GM13977 (cell line): ENCODE data around the gene NDUFC1.

ENCODE experiments used
- DNase-seq: peaks from one replicate; pipeline ENCODE4 v3.0.0; 2012; ENCODE audit warnings: low spot score
- CTCF ChIP-seq: IDR thresholded peaks from 2 replicates; pipeline ENCODE4 v1.5.1; 2012; ENCODE audit warnings: mild to moderate bottlenecking, control low read depth; ENCODE audit not compliant: insufficient read depth; ENCODE audit errors: extremely low read depth, missing control alignments
- in situ Hi-C: fragments of 300-500 bp; cut with MboI; formaldehyde crosslinking; loops from one replicate; pipeline ENCODE4 v1.12.0; 2022; ENCODE audit warnings: low sequenced_read_pairs, low pct_unique_long_range_greater_than_20kb, mixed read lengths, inconsistent platforms; ENCODE audit not compliant: unreplicated experiment

The NDUFC1 gene

DNA sequence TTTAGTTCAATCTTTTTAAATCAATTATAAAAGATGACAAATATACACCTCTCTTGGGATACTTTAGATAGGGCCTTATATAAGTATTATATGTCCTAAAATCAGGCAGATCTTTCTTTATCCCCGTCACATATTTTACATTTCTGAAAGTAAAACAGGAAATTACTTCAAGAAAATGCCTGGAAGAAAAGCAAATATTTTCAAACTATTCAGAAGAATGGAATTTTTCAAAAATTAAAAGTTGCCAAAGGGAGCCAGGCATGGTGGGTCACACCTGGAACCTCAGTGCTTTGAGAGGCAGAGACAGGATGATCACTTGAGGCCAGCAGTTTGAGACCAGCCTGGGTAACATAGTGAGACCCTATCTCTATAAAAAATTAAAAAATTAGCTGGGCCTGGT is 56.7 kb downstream of the NDUFC1 start:
- in situ Hi-C loops, result no loop called here
- no peak for DNase-seq
- TF ChIP-seq CTCF, result no peak

DNA sequence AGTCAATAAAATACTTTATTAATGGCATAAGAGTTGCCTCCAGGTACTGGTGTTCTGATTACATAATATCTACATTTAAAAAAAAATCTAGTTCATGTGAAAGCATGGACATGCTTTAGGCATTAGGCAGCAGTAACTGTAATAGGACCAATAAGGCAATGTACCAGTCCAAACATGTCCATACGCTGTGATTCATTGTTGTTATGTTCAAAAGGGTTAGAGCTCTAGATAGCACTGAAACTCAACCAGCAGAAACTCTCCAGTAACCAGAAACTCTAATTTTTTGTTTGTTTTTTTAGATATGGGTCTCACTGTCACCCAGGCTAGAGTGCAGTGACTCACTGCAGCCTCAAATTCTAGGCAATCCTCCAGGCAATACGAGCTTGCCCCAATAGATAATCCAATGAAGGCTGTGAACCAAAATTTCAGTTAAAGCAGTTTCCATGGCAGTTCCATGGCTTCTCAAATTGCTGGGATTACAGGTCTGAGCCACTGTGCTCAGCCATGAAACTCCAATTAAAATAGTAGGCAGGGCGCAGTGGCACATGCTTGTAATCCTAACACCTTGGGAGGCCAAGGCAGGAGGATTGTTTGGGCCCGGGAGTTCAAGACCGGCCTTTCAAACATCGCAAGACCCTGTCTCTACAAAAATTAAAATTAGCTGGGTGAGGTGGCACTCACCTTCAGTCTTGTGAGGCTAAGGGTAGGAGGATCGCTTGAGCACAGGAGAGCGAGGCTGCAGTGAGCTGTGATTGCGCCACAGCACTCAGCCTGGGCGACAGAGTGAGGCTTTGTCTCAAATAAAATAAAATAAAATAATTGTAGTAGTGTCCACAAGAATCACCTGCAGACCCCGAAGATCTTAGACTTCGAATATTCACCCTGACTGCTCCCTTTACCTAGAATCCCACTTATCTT is 58.6 kb downstream of the NDUFC1 start:
- in situ Hi-C loops, result no loop called here
- TF ChIP-seq CTCF, result no peak
- no peak for DNase-seq

GRCh38 chr4:139242511-139243051 is 59.7 kb downstream of the NDUFC1 start:
- in situ Hi-C loops, result no loop called here
- no peak for TF ChIP-seq CTCF
- no peak for DNase-seq

GRCh38 chr4:139241784-139242151 is 60.5 kb downstream of the NDUFC1 start:
- DNase-seq, result no peak
- in situ Hi-C loops, result no loop called here
- TF ChIP-seq CTCF, result no peak

DNA sequence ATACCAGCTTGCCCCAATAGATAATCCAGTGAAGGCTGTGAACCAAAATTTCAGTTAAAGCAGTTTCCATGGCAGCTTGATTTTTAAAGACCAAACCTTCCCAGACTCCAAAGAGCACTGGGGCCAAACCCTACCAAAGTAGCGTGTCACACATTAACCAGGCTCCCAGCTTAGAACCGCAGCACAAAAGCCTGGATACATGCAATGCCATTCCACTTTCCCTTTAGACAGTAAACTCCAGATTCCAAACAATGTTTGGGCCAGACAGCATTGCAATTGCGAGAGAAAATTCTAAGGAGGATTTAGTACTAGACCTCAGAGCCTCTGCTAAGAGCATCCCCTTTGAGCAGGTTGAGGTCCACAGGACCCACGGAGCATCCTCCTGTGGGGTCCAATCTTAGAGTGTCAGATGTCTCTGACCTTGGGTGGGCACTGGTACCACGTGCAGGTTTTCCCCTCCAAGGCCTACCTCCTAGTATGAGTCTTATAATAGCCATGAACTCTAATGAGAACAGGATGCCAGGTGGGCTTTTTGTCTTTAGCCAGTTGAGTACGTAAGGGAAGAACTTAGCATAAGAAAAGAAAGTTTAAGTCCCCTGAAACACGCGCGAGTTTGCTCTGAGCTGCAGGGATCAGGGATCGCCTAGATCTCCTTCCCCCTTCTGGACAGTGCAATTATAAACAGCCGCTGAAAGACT is 61.0 kb downstream of the NDUFC1 start:
- in situ Hi-C loops, result no loop called here
- DNase-seq, result no peak
- no peak for TF ChIP-seq CTCF
